HepG2 (cell line): ENCODE measurements around the gene SLC44A4. TPM values are rescaled to one million over a fixed set of nuclear protein-coding genes. Genes with fewer than 3 reads are reported as not detected.
A peak's percentile ranks its signal among the peaks of the same experiment; 100 is the strongest.

Source experiments
- ATAC-seq: fragments of 200-7000 bp; cut with Tn5 transposase; 3 replicates; pipeline ENCODE4 v1.9.1; 2020; ENCODE audit warnings: mild to moderate bottlenecking, moderate library complexity
- BruUV-seq: library from RNA; stranded (reverse); fragments of 400-500 nt; replicated peaks from 2 replicates; lab custom pipeline; 2021; lab: Mats Ljungman, UMichigan
- CTCF ChIA-PET: fragments of 300-600 bp; formaldehyde crosslinking; extraction: SDS; loops from one replicate; lab custom pipeline; 2021; ENCODE audit warnings: low total read pairs, inconsistent platforms, low intra/inter-chr PET ratio; lab: Yijun Ruan, JAX
- POLR2A ChIA-PET: fragments of 350-600 bp; sonication (Branson Sonifier 250); formaldehyde crosslinking; loops from one replicate; lab custom pipeline; 2020; ENCODE audit warnings: antibody characterized with exemption, inconsistent platforms; lab: Yijun Ruan, JAX
- DNase-seq: peaks from one replicate; pipeline ENCODE4 v3.0.0-alpha.2; 2015; ENCODE audit warnings: low spot score
- FAIRE-seq: peaks from 3 replicates; lab custom pipeline; 2011; peaks lifted over from hg19 to GRCh38; lab: Jason Lieb, UNC
- H2AFZ ChIP-seq: one replicate; pipeline ENCODE4 v1.6.1; 2011; ENCODE audit warnings: low read length, inconsistent platforms
- H3K27ac ChIP-seq: fragments of 300-600 bp; 3 replicates; pipeline ENCODE4 v1.8.0; 2011; ENCODE audit warnings: mixed run types, mild to moderate bottlenecking, mixed read lengths, low read length, inconsistent platforms; ENCODE audit not compliant: insufficient read depth; ENCODE audit errors: extremely low read length
- H3K27me3 ChIP-seq, 2 experiments: fragments of 200-600 bp in 1 of 2; 2 replicates in 1 of 2; 3 replicates in 1 of 2; pipeline versions ENCODE4 v1.6.0 to v1.8.0; 2011; ENCODE audit warnings: low read length in 2 of 2, mild to moderate bottlenecking in 2 of 2, moderate library complexity in 2 of 2, inconsistent platforms in 1 of 2; ENCODE audit not compliant: insufficient read depth in 2 of 2, control insufficient read depth in 1 of 2
- H3K36me3 ChIP-seq, 2 experiments: fragments of 200-600 bp in 1 of 2; replicated peaks in 1 of 2; 2 replicates in 1 of 2; 3 replicates in 1 of 2; pipeline versions ENCODE4 v1.5.1 to v1.8.0; 2011; ENCODE audit warnings: low read length in 2 of 2, inconsistent platforms in 1 of 2; ENCODE audit not compliant: insufficient read depth in 2 of 2, control insufficient read depth in 1 of 2
- H3K4me1 ChIP-seq: 2 replicates; pipeline ENCODE4 v1.5.1; 2012; ENCODE audit warnings: low read length, inconsistent platforms; ENCODE audit not compliant: insufficient read depth
- H3K4me2 ChIP-seq: 2 replicates; pipeline ENCODE4 v1.6.0; 2011; ENCODE audit warnings: low read depth, low read length, inconsistent platforms
- H3K4me3 ChIP-seq, 3 experiments: fragments of 200-600 bp in 1 of 3; sonication (generic), shearing (Covaris generic) in 1 of 3; replicated peaks in 1 of 3; 2 replicates each; pipeline ENCODE4 v1.5.1; 2011 to 2016; ENCODE audit warnings: low read length in 3 of 3, inconsistent platforms in 2 of 3, low read depth in 2 of 3, mild to moderate bottlenecking in 2 of 3, control low read depth in 1 of 3, mixed read lengths in 1 of 3; ENCODE audit not compliant: insufficient read depth in 1 of 3
- H3K79me2 ChIP-seq: one replicate; pipeline ENCODE4 v1.6.1; 2011; ENCODE audit warnings: low read length, inconsistent platforms; ENCODE audit not compliant: insufficient read depth
- H3K9ac ChIP-seq: 2 replicates; pipeline ENCODE4 v1.6.0; 2011; ENCODE audit warnings: mild to moderate bottlenecking, low read depth, low read length, inconsistent platforms; ENCODE audit not compliant: insufficient read depth
- H3K9me3 ChIP-seq: 2 replicates; pipeline ENCODE4 v1.5.1; 2012; ENCODE audit warnings: mild to moderate bottlenecking, low read length
- H4K20me1 ChIP-seq: 2 replicates; pipeline ENCODE4 v1.6.0; 2011; ENCODE audit warnings: inconsistent platforms, mild to moderate bottlenecking, low read length, moderate library complexity; ENCODE audit not compliant: insufficient read depth
- ATF7 ChIP-seq, 2 experiments: fragments of 450-650 bp in 1 of 2; sonication (generic) in 1 of 2; formaldehyde crosslinking in 1 of 2; IDR thresholded peaks; 2 replicates each; pipeline versions ENCODE4 v1.4.0 to v1.6.1; 2016 to 2020; ENCODE audit warnings: antibody characterized with exemption in 1 of 2, mild to moderate bottlenecking in 1 of 2, missing genetic modification reagents in 1 of 2
- FOXC1 ChIP-seq: sonication (generic); formaldehyde crosslinking; IDR thresholded peaks from 2 replicates; pipeline ENCODE4 v1.8.0; 2022; ENCODE audit warnings: mild to moderate bottlenecking, missing genetic modification reagents, borderline replicate concordance
- HOXA3 ChIP-seq: sonication (generic); formaldehyde crosslinking; IDR thresholded peaks from 2 replicates; pipeline ENCODE4 v1.5.0; 2020; ENCODE audit warnings: missing genetic modification reagents
- MEIS1 ChIP-seq: sonication (generic); formaldehyde crosslinking; IDR thresholded peaks from 2 replicates; pipeline ENCODE4 v1.9.0; 2021; ENCODE audit warnings: mild to moderate bottlenecking, missing genetic modification reagents, moderate library complexity, borderline replicate concordance
- NR0B2 ChIP-seq: sonication (generic); formaldehyde crosslinking; IDR thresholded peaks from 2 replicates; pipeline ENCODE4 v1.4.0; 2020; ENCODE audit warnings: mild to moderate bottlenecking, missing genetic modification reagents
- PAX8 ChIP-seq: sonication (generic); formaldehyde crosslinking; IDR thresholded peaks from 2 replicates; pipeline ENCODE4 v1.8.0; 2022; ENCODE audit warnings: mild to moderate bottlenecking, missing genetic modification reagents, borderline replicate concordance
- REST ChIP-seq, 2 experiments: IDR thresholded peaks; 2 replicates each; pipeline ENCODE4 v1.6.1; 2011 to 2012; ENCODE audit warnings: low read length in 2 of 2, borderline replicate concordance in 1 of 2, low read depth in 1 of 2, mild to moderate bottlenecking in 1 of 2, moderate library complexity in 1 of 2
- SMARCC2 ChIP-seq: fragments of 450-650 bp; IDR thresholded peaks from 2 replicates; pipeline ENCODE4 v1.6.1; 2017; ENCODE audit warnings: antibody characterized with exemption, mild to moderate bottlenecking
- SNAI1 ChIP-seq: sonication (generic); formaldehyde crosslinking; IDR thresholded peaks from 2 replicates; pipeline ENCODE4 v1.5.0; 2020; ENCODE audit warnings: mild to moderate bottlenecking, missing genetic modification reagents, borderline replicate concordance
- ZBTB25 ChIP-seq: IDR thresholded peaks from 2 replicates; pipeline ENCODE4 v1.6.1; 2018; ENCODE audit warnings: missing genetic modification reagents
- ZBTB3 ChIP-seq: sonication (generic); formaldehyde crosslinking; IDR thresholded peaks from 2 replicates; pipeline ENCODE4 v1.4.0; 2020; ENCODE audit warnings: low read depth, mild to moderate bottlenecking, moderate library complexity, missing genetic modification reagents, borderline replicate concordance
- ZNF256 ChIP-seq: sonication (generic); formaldehyde crosslinking; conservative IDR thresholded peaks from 2 replicates; pipeline ENCODE4 v1.4.0; 2020; ENCODE audit warnings: missing genetic modification reagents
- ZNF510 ChIP-seq: sonication (generic); formaldehyde crosslinking; IDR thresholded peaks from 2 replicates; pipeline ENCODE4 v1.4.0; 2020; ENCODE audit warnings: low read depth, mild to moderate bottlenecking, missing genetic modification reagents
- ZNF543 ChIP-seq: sonication (generic); formaldehyde crosslinking; IDR thresholded peaks from 2 replicates; pipeline ENCODE4 v1.4.0; 2020; ENCODE audit warnings: mild to moderate bottlenecking, missing genetic modification reagents
- ZNF775 ChIP-seq: sonication (generic); formaldehyde crosslinking; IDR thresholded peaks from 2 replicates; pipeline ENCODE4 v1.4.0; 2020; ENCODE audit warnings: missing genetic modification reagents, mild to moderate bottlenecking, moderate library complexity, borderline replicate concordance
- ZNF883 ChIP-seq: sonication (generic); formaldehyde crosslinking; IDR thresholded peaks from 2 replicates; pipeline ENCODE4 v1.5.1; 2020; ENCODE audit warnings: mild to moderate bottlenecking, missing genetic modification reagents; ENCODE audit errors: not compliant biosample characterization
- WGBS: methylation state at CpG from one replicate; pipeline ENCODE4 v1.1.6; 2017; ENCODE audit warnings: low lambda C conversion rate; 5-methylcytosine and 5-hydroxymethylcytosine counted together
- in situ Hi-C: cut with HindIII; loops from 2 replicates; pipeline ENCODE4 v1.10.0; 2017; ENCODE audit warnings: low pct_unique_long_range_greater_than_20kb; ENCODE audit not compliant: extremely low pct_ligation_motif_present
- intact Hi-C: fragments of 100-400 bp; cut with micrococcal nuclease; formaldehyde crosslinking; loops from one replicate; pipeline ENCODE4 v1.10.0; 2022; ENCODE audit not compliant: unreplicated experiment
- polyA plus RNA-seq, 8 experiments: library from polyadenylated mRNA; depleted of rRNA in 3 of 8; stranded (reverse) in 7 of 8; unstranded in 1 of 8; fragments of >200 nt; fragmentation: Illumina TruSeq in 4 of 8; extraction: Trizol in 4 of 8; gene quantifications; 2 replicates each; pipeline versions ENCODE4 v1.2.1 to v1.2.3, GENCODE V29; 2011 to 2016; ENCODE audit warnings: low read depth in 4 of 8, missing spikeins in 1 of 8, mixed read lengths in 1 of 8; ENCODE audit not compliant: insufficient read depth in 1 of 8
- total RNA-seq, 5 experiments: library from RNA; depleted of rRNA; stranded (reverse); fragments of >200 nt; fragmentation: Illumina TruSeq; extraction: Trizol; gene quantifications; 2 replicates each; pipeline ENCODE4 v1.2.3, GENCODE V29; 2016; ENCODE audit warnings: low read depth in 1 of 5

Gene SLC44A4
- total and polyA plus RNA-seq, 2 of the 13 experiments (the other 11 are each of a cell fraction or from before 2014, with no cell fraction given) = 3.5 to 5.9 TPM

GRCh38 chr6:31928672-31928939 is 49.8 kb upstream of the SLC44A4 start:
- WGBS = 76% methylated on average over 9 of the region's 9 CpGs
- TF ChIP-seq ZNF510 (CRISPR knock-in tag) (0 out of 2 replicates have a peak, but pooled peaks have one; percentile 59), ZNF256 (CRISPR knock-in tag) (no peak), ZBTB25 (CRISPR knock-in tag) (no peak), REST (IDR thresholded peaks at IDR 0.05; ENCODE audit: borderline replicate concordance in 1 of 2, low read depth in 1 of 2, low read length in 2 of 2) (peak in 1 of 2 experiments; percentile 76; a peak in 3 of 4 replicates), ZBTB3 (CRISPR knock-in tag) (no peak), HOXA3 (CRISPR knock-in tag) (0 out of 2 replicates have a peak, but pooled peaks have one; percentile 14), SMARCC2 (no peak), FOXC1 (CRISPR knock-in tag) (0 out of 2 replicates have a peak, but pooled peaks have one; percentile 46), ATF7 (IDR thresholded peaks at IDR 0.05) (no peak), ATF7 (CRISPR knock-in tag; IDR thresholded peaks at IDR 0.05) (0 out of 2 replicates have a peak, but pooled peaks have one; percentile 16), ZNF883 (no peak), ZNF543 (CRISPR knock-in tag) (0 out of 2 replicates have a peak, but pooled peaks have one; percentile 15), SNAI1 (CRISPR knock-in tag) (no peak), MEIS1 (CRISPR knock-in tag) (0 out of 2 replicates have a peak, but pooled peaks have one; percentile 0), PAX8 (CRISPR knock-in tag) (0 out of 2 replicates have a peak, but pooled peaks have one; percentile 54), ZNF775 (0 out of 2 replicates have a peak, but pooled peaks have one; percentile 8), NR0B2 (no peak)
- POLR2A ChIA-PET = interaction anchor here (1.1 to 6.1 kb wide), 15 partner anchors 8 to 225 kb away, joined by 3 to 151 read pairs (median 9); partner anchors contain the start of genes ABHD16A, CFB, DXO and EHMT2

More at GRCh38 chr6:31928672-31928939, 49.8 kb upstream of the SLC44A4 start:
- Histone ChIP-seq H3K36me3 (peaks cover 0 to 3% of the 10 kb centered on the region in 2 experiments; a peak in 2 of 5 replicates), H3K79me2 (peaks cover 29% of the 10 kb centered on the region), H3K9me3 (no peaks in the 10 kb centered on the region), H3K4me3 (peak overlapping the region; percentile 69 to 81 (median 72)), H3K27ac (peak overlapping the region; percentile 88), H2AFZ (no peak overlapping the region), H3K27me3 (no peaks in the 10 kb centered on the region; a peak in 1 of 5 replicates), H3K4me2 (peak overlapping the region; percentile 85), H3K4me1 (peaks cover 65% of the 10 kb centered on the region), H3K9ac (peak overlapping the region; percentile 85), H4K20me1 (no peaks in the 10 kb centered on the region)
- ATAC-seq (no peak), DNase-seq (no peak), FAIRE-seq (no peak)
- intact Hi-C loops (loop anchor here (10.0 kb wide), 1 partner anchor 154 kb away; the partner anchor contains the start of gene VWA7), in situ Hi-C loops (no loop called here)
- CTCF ChIA-PET = no interaction called here
- no TSS peak for BruUV-seq
